Measurements from ENCODE around the gene CARNS1.

Gene CARNS1

GRCh38 chr11:67448220-67448609 lies 32.7 kb downstream of the CARNS1 start:
- Histone ChIP-seq H3K27me3 (ENCODE audit: insufficient read depth, poor library complexity, severe bottlenecking) (no peaks in the 10 kb centered on the region), H3K36me3 (ENCODE audit: low read depth) (no peaks in the 10 kb centered on the region), H3K9me3 (ENCODE audit: severe bottlenecking) (no peaks in the 10 kb centered on the region), H3K4me3 (ENCODE audit: severe bottlenecking) (no peak overlapping the region), H3K4me1 (ENCODE audit: insufficient read depth, poor library complexity, severe bottlenecking) (no peaks in the 10 kb centered on the region), H3K27ac (ENCODE audit: poor library complexity, severe bottlenecking) (no peak overlapping the region)
- TF ChIP-seq CTCF (IDR thresholded peaks at IDR 0.05; ENCODE audit: poor library complexity, severe bottlenecking): no peak
- DNase-seq (ENCODE audit: low spot score) (no peak), ATAC-seq (ENCODE audit: low read depth) (no peak)

- no peak for TF ChIP-seq CTCF (IDR thresholded peaks at IDR 0.05; ENCODE audit: poor library complexity, severe bottlenecking)
- H3K27me3 ChIP-seq (ENCODE audit: insufficient read depth, poor library complexity, severe bottlenecking): no peaks in the 10 kb centered on the region
- H3K27ac ChIP-seq (ENCODE audit: poor library complexity, severe bottlenecking): no peak overlapping the region
- H3K4me1 ChIP-seq (ENCODE audit: insufficient read depth, poor library complexity, severe bottlenecking): no peaks in the 10 kb centered on the region
- no peak for DNase-seq (ENCODE audit: low spot score)
- H3K36me3 ChIP-seq (ENCODE audit: low read depth): no peaks in the 10 kb centered on the region
- no peak for ATAC-seq (ENCODE audit: low read depth)
- no peaks in the 10 kb centered on the region for H3K9me3 ChIP-seq (ENCODE audit: severe bottlenecking)
- no peak overlapping the region for H3K4me3 ChIP-seq (ENCODE audit: severe bottlenecking)
These were observed 33.8 kb downstream of the CARNS1 start for GRCh38 chr11:67449116-67449844.

DNA sequence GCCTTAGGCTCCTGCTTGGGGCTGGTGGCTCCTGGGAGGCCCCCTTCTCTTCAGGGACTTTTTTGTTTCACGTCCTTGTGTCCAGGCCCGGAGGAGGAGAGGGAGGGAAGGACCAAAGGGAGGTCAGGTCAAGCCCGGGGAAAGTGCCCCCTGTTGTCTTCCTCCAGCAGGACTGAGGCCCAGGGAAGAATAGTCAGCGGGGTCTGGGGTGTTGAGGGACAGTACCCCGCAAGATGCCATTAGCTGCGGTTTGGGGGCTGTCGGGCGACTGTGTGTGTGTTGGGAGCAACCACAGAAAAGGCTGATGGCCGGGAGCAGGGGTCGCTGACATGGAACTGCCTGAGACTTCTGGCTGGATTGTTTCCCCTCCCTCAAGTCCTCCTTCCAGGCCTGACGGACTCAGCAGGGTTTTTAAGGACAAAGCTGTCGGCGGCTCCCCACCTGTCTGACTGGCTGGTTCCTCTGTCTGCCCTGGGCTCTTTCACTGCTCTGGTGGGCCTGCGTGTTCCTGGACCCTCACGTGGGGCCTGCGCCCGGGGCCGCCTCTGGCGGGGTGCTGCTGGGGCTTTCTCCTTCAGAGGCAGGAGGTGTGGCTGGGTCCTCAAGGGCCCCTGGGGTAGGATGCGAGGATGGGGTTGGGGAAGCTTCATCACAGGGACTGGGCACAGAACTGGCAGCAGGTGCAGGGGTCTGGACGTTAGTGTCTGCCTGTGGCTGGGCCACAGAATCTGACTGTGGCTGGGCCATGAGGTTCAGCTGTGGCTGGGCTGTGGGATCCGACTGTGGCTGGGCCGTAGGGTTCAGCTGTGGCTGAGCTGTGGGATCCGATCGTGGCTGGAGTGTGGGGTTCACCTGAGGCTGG lies 35.5 kb downstream of the CARNS1 start:
- Histone ChIP-seq H3K9me3 (ENCODE audit: severe bottlenecking) (no peaks in the 10 kb centered on the region), H3K36me3 (ENCODE audit: low read depth) (no peaks in the 10 kb centered on the region), H3K27ac (ENCODE audit: poor library complexity, severe bottlenecking) (no peak overlapping the region), H3K27me3 (ENCODE audit: insufficient read depth, poor library complexity, severe bottlenecking) (no peaks in the 10 kb centered on the region), H3K4me1 (ENCODE audit: insufficient read depth, poor library complexity, severe bottlenecking) (no peaks in the 10 kb centered on the region), H3K4me3 (ENCODE audit: severe bottlenecking) (no peak overlapping the region)
- no peak for DNase-seq (ENCODE audit: low spot score)
- no peak for ATAC-seq (ENCODE audit: low read depth)
- no peak for TF ChIP-seq CTCF (IDR thresholded peaks at IDR 0.05; ENCODE audit: poor library complexity, severe bottlenecking)

DNA sequence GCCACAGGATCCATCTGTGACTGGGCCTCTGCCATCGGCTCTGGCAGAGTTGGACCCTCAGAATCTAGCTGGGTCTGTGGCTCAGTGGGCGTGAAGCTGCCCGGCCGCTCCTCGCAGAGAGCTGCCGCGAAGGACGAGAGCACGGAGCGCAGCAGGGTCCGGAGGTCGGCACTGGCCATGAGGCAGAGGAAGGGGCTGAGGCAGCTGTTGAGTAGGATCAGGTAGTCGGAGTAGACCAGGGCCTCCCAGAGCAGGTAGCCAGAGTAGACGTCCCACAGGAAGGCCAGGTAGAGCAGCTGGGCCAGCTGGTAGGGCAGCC lies 36.1 kb downstream of the CARNS1 start:
- DNase-seq (ENCODE audit: low spot score): no peak
- no peaks in the 10 kb centered on the region for H3K27me3 ChIP-seq (ENCODE audit: insufficient read depth, poor library complexity, severe bottlenecking)
- no peaks in the 10 kb centered on the region for H3K9me3 ChIP-seq (ENCODE audit: severe bottlenecking)
- TF ChIP-seq CTCF (IDR thresholded peaks at IDR 0.05; ENCODE audit: poor library complexity, severe bottlenecking): no peak
- no peak for ATAC-seq (ENCODE audit: low read depth)
- no peak overlapping the region for H3K4me3 ChIP-seq (ENCODE audit: severe bottlenecking)
- no peaks in the 10 kb centered on the region for H3K36me3 ChIP-seq (ENCODE audit: low read depth)
- H3K4me1 ChIP-seq (ENCODE audit: insufficient read depth, poor library complexity, severe bottlenecking): no peaks in the 10 kb centered on the region
- no peak overlapping the region for H3K27ac ChIP-seq (ENCODE audit: poor library complexity, severe bottlenecking)

Data from RWPE2 (cell line).